GM19035 (cell line): Measurements from ENCODE around the gene DNAJC17.

Experiments used
- ATAC-seq: cut with Tn5 transposase; IDR thresholded peaks from one replicate; pipeline ENCODE4 v1.9.1; 2021; ENCODE audit not compliant: unreplicated experiment

DNAJC17 gene

DNA sequence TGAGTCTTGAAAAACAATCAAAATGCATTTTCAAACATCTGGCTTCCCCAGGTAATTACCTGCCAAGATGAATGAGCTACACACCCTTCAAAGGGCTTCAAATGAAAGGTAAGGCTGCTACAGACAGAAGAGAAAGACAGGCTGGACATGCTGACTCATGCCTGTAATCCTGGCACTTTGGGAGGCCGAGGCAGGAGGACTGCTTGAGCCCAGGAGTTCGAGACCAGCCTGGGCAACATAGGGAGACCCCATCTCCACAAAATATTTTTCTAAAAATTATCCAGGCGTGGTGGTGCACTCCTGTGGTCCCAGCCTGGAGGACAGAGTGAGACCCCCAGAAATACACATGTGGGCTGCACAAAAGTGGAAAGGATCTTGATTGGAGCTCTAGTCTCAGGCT, 14.9 kb downstream of the DNAJC17 start:
- ATAC-seq = no peak

DNA sequence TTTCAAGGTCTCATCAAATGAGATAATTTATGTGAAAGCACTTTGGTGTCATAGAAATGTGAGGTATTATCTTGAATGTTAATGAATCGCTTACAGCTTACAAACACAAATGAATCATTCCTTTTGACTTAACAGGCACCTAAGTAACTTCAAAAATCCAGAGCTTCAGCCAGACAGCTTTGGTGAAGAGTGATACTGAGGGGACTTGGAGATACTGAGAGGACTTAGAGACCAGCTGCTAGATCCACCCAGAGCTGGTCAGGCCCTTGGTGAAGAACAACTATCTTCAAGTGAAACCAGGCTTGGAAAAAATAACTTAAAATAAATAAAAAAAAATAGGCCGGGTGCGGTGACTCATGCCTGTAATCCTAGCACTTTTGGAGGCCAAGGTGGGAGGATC, 16.6 kb downstream of the DNAJC17 start:
- no peak for ATAC-seq

DNA sequence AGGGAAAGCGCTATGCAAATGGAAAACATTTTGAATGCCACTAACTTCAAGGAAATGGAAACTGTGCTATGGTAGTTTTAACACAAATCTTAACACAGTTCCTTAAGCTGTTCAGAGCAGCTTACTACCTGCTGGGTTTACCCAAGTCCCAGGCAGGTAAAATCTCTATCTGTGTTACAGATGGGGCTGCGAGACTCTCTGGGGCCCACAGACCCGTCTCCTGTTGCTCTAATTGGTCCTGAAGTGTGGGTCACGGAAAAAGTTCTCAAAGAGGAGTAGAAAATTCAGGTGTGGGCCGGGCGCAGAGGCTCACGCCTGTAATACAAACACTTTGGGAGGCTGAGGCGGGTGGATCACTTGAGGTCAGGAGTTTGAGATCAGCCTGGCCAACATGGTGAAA, 17.3 kb downstream of the DNAJC17 start:
- ATAC-seq = no peak

DNA sequence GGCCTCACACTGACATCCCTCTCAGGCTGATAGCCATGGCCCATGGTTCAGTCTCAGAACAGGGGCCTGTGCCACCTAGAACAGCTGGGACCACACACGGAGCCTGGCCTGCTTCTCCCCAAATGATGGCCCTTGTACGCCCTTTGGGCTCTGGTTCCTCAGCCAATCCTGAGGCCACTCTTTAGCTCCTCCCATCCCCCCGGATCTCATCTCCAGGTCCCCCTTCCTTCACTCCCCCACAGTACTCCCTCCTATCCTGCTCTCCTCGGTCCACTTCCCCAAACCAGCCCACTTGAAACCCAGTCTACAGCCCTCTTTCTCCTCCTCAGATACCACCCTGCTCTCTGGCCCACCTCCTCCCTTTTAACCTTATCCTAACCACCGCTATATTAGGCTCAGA, 18.2 kb downstream of the DNAJC17 start:
- ATAC-seq = no peak

DNA sequence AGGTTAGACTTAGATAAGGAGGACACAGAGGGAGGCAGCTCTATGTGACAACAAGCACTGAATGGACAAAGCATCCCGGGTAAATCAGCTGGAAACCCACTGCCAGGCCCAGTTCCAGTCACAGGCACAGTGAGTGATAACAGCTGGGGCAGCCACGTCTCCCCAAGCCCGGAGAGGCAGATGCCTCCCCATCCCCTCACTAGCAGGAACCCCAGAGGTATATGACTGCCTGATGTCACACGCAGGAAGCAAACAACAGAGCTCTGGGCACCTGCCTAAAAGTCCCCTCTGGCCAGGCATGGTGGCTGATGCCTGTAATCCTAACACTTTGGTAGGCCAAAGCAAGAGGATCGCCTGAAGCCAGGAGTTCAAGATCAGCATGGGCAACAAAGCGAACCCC, 19.3 kb downstream of the DNAJC17 start:
- ATAC-seq = no peak

DNA sequence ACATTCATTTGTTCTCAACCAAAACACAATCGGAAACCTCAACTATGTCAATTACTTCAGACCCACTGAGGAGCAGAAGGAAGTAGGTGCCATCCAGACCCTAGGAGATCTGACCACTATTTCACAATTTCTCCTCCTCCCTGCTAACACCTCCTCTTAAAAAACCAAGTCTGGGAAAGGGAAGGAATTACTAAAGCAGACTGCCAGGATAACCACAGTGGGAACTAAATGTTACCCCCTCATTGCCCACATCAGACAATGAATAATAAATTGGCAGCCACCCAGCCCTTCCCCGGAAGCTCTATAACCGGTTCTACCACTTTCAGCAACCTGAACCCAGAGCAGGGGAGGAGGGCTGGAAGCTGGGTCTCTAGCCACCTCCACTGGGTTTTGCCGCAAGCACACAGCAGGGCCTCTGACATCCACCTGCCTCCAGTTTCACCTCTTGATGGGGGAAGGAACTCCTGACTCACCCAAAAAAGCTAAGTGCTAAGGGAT, 19.9 kb downstream of the DNAJC17 start:
- no peak for ATAC-seq

DNA sequence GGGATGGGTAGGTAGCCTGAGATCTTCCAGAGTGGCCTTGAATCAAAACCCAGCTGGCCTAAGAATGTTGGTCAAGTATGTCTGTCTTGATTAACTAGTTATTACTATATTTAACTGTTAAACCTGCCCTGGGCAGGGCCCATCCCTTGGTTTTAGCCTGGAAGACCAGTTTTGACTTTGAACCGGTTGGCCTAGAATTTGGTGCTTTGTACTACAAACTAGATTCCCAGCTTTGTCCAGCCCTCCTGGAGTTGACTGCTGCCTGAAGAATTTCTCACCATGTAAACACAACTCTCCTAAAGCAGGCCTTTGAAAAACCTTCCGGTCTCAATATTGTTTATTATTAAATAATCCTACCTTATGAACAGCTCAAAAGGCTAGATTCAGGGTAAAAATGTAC, 21.5 kb downstream of the DNAJC17 start:
- no peak for ATAC-seq

DNA sequence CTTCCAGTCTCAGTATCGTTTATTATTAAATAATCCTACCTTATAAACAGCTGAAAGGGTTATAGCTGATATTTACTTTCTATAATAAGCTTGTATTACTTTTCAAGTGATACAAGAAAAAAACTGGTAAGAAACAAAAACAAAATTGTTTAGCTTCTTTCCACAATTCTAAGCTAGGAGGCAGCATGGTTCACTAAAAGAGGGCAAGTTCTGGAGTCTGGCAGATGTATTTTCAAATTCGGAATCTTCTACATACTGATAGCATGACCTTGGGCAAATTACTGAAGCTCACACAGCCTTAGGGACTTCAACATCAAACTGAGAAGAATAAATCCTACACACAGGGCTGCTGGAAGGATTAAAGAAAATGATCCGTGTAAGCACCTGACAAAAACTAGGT, 22.1 kb downstream of the DNAJC17 start:
- no peak for ATAC-seq

DNA sequence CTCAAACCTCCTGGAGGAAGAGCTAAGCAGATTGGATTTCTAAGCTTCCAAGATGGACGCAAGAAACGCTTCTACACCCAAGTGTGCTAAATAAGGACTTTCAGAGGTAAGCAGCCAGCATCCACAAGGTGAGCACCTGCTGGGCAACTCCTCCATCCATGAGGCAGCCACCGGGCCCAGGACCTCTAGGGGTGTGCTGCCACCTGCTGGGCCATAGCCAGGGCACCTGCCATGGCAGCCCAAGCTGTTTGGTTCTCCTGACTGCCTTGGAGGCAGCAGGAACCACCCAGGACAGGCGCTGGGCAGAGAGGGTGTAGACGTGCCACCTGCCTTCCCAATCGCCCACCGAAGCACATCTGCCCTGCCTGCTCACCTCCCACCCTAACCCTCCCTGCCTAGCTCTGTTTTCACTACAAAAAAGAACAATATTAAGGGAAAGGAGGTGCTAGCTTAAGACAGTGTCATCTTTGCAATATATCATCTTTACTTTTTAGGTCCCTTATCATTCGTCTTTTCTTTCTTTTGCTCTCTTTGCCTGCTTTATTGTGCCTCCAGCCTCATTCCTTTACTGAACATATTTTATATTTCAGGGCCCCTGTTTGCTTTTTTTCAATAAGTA, 24.6 kb downstream of the DNAJC17 start:
- ATAC-seq = peak; percentile 87

DNA sequence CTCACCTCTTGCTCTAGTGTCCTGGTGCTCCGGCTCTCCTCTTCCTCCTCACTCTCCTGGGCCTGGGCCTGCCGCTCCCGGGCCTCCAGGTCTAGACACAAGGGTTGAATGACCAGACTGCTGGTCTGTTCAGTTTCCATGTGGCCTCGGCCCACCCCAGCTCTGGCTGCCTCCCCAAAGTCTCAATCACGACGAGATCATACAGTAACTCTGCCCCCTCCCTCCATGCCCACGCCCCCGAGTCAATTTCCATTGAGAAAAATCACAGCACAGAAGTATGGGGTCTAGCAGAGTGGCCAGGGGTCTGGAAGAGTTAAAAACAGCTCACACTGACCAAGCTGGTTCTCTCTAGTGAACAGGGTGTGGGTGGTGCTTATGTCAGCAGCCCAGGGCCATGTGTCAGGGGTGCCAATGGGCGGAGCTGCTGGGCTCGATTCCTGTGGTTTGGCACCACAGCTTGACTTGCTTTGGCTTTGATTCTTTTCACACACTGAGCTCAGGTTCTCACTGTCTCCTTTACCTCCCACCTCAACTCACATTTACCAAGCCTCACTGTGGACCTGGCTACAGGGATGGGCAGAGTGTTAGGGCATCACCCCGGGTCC, 30.6 kb downstream of the DNAJC17 start:
- ATAC-seq = no peak

DNA sequence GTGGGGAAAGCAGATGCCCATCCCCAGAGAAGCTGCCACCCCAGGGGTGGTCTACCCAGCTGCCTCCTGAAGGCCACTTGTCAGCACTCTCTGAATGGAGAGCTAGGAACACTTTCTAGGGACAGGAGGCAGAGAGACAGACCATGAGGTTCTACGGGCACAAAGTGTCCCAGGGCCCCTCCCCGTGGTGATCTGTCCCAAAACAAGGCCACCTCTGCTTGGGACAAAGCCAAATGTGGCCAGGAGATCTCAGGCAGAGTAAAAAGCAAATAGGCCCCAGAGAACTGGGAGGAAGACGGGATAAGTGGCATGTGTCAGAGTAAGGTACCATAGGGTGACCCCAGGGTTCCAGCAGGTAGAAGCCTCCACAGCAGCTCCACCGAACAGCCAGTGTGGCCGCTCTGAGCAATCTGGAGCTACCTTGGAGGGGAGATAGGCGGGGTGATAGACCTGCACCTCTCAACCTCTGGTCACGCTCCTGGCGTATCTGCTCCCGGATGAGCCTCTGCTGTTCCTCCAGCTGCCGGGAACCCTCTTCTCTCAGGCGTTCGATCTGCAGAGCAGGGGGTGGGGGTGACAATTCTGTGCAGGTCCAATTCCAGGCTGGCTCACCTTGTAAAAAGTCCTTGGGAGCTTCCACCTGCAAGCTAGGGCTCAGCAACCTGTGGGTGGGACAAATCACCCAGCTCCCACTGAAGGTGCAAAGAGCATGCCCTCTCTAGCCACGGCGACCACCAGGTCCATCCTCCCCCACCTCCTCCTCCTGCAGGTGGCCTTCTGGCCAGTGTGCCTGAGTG, 31.3 kb downstream of the DNAJC17 start:
- ATAC-seq = no peak

DNA sequence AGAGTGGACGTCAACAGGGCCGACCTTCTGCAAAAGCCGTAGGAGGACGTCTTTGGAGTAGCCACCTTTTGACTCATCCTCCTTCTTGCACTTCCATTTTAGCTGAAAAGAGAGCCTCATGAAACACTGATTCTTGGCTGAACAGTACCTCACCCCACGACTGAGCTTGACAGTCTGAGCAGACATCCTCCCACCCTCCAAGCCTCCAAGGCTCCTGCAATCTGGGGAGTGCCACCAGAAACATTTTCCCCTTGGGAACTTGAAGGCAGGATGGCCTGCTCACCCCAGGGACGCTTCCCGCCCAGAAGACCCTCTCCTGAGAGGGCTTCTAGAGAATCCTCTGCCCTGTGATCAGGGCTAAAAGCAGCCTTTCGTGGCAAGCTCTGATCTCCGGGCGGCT, 32.3 kb downstream of the DNAJC17 start:
- no peak for ATAC-seq

DNA sequence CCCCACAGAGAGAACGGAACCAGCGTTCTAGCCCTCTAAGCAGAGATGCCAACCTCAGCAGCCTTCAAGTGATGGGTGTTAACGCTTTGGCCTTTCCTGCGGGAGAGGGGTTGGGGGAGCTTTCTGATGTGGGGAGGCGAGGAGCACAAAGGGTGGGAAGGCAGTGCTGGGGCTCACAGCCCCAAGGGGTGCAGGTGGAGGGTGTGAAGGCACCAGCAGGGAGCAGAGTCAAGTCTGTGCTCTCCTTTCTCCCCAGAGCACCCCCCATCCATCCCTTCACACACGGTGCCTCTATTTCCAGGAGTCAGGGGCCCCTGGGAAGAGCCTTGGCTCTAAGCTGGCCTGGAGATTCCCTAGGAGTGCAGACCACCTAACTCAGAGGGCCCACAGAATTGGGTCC, 33.4 kb downstream of the DNAJC17 start:
- ATAC-seq = no peak

DNA sequence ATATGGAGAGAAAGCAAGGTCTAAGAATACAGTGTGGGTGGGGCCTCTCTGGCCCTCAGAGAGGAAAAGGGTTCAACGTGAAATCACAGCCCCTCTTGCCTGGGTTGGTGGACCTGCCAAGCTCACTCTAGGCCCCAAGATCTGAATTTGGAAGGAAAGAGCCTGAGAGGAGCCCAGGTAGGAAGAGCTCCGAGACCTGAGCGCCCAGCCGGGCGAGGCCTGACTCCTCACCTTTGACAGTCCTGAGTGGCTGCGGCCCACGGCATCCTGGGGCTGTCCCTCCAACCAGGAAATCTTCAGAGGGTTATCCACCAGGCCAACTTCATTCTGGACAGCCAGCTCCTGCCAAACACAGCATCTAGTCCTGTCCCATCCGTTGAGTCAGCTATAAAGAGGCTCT, 33.8 kb downstream of the DNAJC17 start:
- ATAC-seq = no peak

DNA sequence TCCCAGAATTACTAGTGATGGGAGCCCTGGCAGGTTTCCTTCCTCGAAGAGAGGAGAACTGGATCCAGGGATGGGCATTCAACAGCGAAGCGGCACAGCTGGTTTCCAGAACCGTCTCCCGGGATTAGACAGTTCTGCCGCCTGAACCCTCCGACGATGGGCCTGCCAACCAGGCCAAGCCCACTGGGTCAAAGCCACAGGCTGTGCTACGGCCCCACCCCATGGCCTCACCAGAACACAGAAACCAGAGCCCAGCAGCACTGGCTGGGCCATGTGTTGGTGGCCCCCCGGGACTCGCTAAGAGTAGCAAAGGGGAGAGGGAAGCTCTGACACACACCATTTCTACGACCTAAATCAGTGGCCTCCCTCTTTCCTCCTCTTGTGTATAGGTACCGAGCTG, 35.3 kb downstream of the DNAJC17 start:
- no peak for ATAC-seq

DNA sequence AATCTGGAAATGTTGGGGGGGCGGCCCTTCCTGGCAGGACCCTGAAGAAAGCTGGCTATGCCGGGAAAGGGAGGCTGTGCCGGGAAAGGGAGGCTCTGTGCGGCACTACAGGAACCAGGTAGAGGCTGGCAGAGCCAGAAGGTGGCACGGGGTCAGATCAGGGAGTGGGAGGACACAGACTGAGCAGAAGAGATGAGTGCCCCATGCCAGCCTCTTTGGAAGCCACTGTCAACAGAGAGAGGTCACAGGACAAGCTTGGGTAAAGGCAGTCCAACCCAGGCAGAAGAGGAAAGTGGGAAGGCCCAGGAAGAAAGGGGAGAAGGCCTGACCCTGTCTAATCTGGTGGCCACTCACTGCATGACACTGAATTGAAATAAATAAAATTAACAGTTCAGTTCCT, 36.0 kb downstream of the DNAJC17 start:
- no peak for ATAC-seq

DNA sequence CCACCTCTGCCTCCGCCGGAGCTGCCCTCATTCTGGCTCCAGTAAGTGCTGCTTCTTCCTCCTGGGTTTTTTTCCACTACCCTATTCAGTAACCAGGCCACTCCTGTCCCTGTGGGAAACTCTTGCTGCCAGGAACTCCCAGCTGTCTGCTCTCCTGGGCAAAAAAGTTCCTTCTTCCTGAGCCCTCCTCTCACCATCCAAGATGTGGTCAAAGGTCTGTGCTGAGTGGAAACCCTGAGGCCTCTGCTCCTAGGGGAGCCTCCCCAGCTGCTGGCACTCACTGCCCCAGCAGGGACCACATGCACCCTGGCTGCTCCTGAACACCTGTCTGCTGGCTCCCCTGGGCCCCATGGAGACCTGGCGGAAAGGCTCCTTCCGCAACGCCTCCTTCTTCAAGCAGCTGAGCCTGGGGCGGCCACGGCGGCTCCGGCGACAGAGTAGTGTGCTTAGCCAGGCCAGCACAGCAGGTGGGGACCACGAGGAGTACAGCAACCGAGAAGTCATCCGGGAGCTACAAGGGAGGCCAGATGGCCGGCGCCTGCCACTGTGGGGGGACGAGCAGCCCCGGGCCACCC, 37.0 kb downstream of the DNAJC17 start:
- ATAC-seq = no peak

DNA sequence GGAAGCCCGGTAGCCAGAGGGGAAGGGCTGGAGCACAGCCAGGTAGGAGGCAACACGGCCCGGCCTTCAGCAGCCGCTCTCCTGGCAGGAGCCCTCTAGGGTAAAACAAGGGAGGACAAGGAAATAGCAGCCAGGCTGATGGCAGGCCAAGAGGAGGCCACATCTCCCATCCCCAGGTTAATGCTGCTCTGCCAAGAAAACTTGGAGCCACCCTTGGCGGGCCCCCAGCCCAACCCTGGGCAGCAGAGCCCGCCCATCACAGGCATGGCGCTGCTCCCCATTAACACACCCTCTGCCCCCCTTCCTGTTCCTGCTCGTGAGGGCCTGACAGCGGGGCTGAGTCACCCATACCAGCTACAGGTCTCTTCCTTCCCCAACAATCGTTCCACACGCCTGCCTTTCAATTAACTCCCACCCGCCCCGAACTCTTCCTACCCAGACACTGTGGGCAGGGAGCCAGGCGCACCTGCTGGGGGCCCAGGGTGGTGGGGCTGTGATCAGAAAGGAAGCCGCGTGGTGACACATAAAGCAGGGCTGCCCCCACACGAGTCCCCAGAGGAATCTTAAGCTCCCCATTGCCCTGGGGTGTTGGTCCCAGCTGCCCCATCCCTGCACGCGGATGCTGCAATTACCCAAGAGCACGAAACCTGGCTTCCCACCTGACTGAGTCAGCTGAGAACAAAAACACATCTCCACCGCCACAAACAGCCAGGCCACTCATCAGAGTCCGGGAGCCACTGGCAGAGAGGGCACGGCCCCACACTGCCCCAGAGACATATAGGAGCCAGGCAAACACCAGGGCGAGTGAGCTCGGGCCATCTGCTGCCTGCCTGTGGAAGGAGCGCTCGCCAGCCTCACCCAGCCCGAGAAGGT, 37.8 kb downstream of the DNAJC17 start, which contains the start of gene C15orf62:
Gene C15orf62, plus strand, starts transcription at position 707 of the 873 bp plus-strand sequence. CDS start 516 bp downstream, outside the sequence.
- no peak for ATAC-seq

DNA sequence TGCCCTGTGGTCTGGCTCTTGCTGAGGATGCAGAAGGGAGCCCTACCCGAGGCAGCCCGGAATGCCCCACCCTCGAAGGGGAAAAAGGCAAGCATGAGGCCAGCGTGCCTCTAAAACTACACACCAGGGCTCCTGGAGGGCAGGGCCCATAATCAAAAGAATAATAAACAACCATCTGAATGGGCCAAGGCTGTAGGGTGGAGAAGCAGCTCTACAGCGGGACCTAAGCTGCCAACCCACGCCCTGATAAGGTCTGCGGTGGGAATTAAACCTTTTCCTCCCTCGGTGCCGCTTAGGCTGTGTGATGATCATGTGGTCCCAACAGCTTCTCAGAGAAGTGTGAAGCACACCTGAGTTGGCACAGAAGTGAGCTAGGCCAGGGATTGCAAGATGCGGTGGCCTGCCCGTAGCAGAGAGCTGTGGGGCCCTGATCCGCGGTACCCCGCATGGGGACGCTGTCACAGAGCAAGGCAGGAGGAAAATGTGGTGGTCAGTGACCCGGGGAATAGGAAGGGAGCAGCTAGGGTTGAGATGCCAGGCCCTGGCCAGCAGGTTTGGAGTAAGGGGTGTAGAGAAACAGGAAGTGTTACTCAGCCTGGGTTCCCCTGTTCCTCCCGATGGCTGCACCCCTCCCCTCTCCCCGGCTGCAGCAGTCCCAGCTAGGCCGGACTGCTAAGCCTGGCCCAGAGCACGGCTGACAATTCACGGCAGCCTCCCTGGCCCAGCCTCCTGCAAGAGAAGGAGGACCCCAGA, 38.6 kb downstream of the DNAJC17 start:
- no peak for ATAC-seq
